GM12878 (cell line): ENCODE data around the gene EPB41L2. TPM values are rescaled to one million over a fixed set of nuclear protein-coding genes. Genes with fewer than 3 reads are reported as not detected.

Source experiments
- ATAC-seq: fragments of 200-7000 bp; cut with Tn5 transposase; 3 replicates; pipeline ENCODE4 v1.9.1; 2020; ENCODE audit warnings: mild to moderate bottlenecking, moderate library complexity
- BruUV-seq: library from RNA; stranded (reverse); fragments of 400-500 nt; replicated peaks from 2 replicates; lab custom pipeline; 2021; lab: Mats Ljungman, UMichigan
- CTCF ChIA-PET: fragments of 300-600 bp; sonication (Branson Sonifier 250); formaldehyde crosslinking; extraction: SDS; loops from one replicate; lab custom pipeline; 2021; ENCODE audit warnings: inconsistent platforms; lab: Yijun Ruan, JAX
- POLR2A ChIA-PET: fragments of 350-600 bp; formaldehyde crosslinking; extraction: SDS; loops from one replicate; lab custom pipeline; 2021; ENCODE audit warnings: inconsistent platforms; lab: Charles Lee
- RAD21 ChIA-PET: fragments of 300-600 bp; sonication (Branson Sonifier 250); formaldehyde crosslinking; loops from one replicate; lab custom pipeline; 2023; ENCODE audit warnings: antibody characterized with exemption; ENCODE audit not compliant: unreplicated experiment; lab: Charles Lee
- SMC1A ChIA-PET: fragments of 300-600 bp; sonication (Branson Sonifier 250); formaldehyde crosslinking; loops from one replicate; lab custom pipeline; 2023; ENCODE audit not compliant: unreplicated experiment, uncharacterized antibody; lab: Charles Lee
- DNase-seq: peaks from one replicate; pipeline ENCODE4 v3.0.0-alpha.2; 2011; ENCODE audit warnings: low read depth, low spot score
- FAIRE-seq: peaks from 3 replicates; lab custom pipeline; 2011; peaks lifted over from hg19 to GRCh38; lab: Jason Lieb, UNC
- H2AFZ ChIP-seq: 2 replicates; pipeline ENCODE4 v1.6.0; 2011; ENCODE audit warnings: low read depth, low read length, control low read depth; ENCODE audit not compliant: control insufficient read depth
- H3K27ac ChIP-seq: 2 replicates; pipeline ENCODE4 v1.5.1; 2011; ENCODE audit warnings: control low read depth; ENCODE audit not compliant: control insufficient read depth, insufficient read depth
- H3K27me3 ChIP-seq, 2 experiments: replicated peaks in 1 of 2; 2 replicates each; pipeline versions ENCODE4 v1.6.0 to v1.6.1; 2011; ENCODE audit warnings: low read length in 1 of 2; ENCODE audit not compliant: control insufficient read depth in 2 of 2, insufficient read depth in 2 of 2
- H3K36me3 ChIP-seq, 2 experiments: 2 replicates each; pipeline ENCODE4 v1.5.1; 2011; ENCODE audit warnings: low read length in 1 of 2; ENCODE audit not compliant: control insufficient read depth in 2 of 2, insufficient read depth in 2 of 2
- H3K4me1 ChIP-seq: 2 replicates; pipeline ENCODE4 v1.6.1; 2011; ENCODE audit warnings: mild to moderate bottlenecking, low read length, moderate library complexity, mixed read lengths; ENCODE audit not compliant: control insufficient read depth, insufficient read depth
- H3K4me2 ChIP-seq: 2 replicates; pipeline ENCODE4 v1.6.0; 2011; ENCODE audit warnings: control low read depth; ENCODE audit not compliant: control insufficient read depth, insufficient read depth
- H3K4me3 ChIP-seq: fragments of 200-600 bp; sonication (generic); 2 replicates; pipeline ENCODE4 v1.5.1; 2016
- H3K79me2 ChIP-seq: 2 replicates; pipeline ENCODE4 v1.6.0; 2011; ENCODE audit warnings: low read length; ENCODE audit not compliant: control insufficient read depth, insufficient read depth
- H3K9ac ChIP-seq: 2 replicates; pipeline ENCODE4 v1.8.0; 2011; ENCODE audit warnings: low read length, control low read depth, mixed read lengths; ENCODE audit not compliant: control insufficient read depth, insufficient read depth
- H3K9me3 ChIP-seq: replicated peaks from 3 replicates; pipeline ENCODE4 v1.5.1; 2011; ENCODE audit warnings: mild to moderate bottlenecking, low read length; ENCODE audit not compliant: control insufficient read depth, insufficient read depth
- H4K20me1 ChIP-seq: 2 replicates; pipeline ENCODE4 v1.6.0; 2011; ENCODE audit not compliant: control insufficient read depth, insufficient read depth
- CBFB ChIP-seq: IDR thresholded peaks from 2 replicates; pipeline ENCODE4 v1.6.1; 2016; ENCODE audit warnings: antibody characterized with exemption, low read depth
- CREM ChIP-seq: IDR thresholded peaks from 2 replicates; pipeline ENCODE4 v1.6.1; 2014; ENCODE audit warnings: antibody characterized with exemption, low read depth
- HCFC1 ChIP-seq: fragments of 150-350 bp; IDR thresholded peaks from 2 replicates; pipeline ENCODE4 v1.6.1; 2014; ENCODE audit warnings: low read length
- JUNB ChIP-seq: IDR thresholded peaks from 2 replicates; pipeline ENCODE4 v1.6.1; 2016; ENCODE audit warnings: antibody characterized with exemption, mild to moderate bottlenecking
- MEF2B ChIP-seq: fragments of 450-650 bp; IDR thresholded peaks from 2 replicates; pipeline ENCODE4 v1.6.1; 2018; ENCODE audit warnings: mild to moderate bottlenecking, moderate library complexity; ENCODE audit not compliant: partially characterized antibody, poor library complexity, severe bottlenecking
- NR2C2 ChIP-seq: IDR thresholded peaks from 2 replicates; pipeline ENCODE4 v1.6.1; 2011; ENCODE audit warnings: borderline replicate concordance, low read depth; ENCODE audit not compliant: control insufficient read depth, insufficient read length
- PRDM15 ChIP-seq: fragments of 450-650 bp; formaldehyde crosslinking; IDR thresholded peaks from 2 replicates; pipeline ENCODE4 v1.4.0; 2020; ENCODE audit warnings: mild to moderate bottlenecking, moderate library complexity
- SIN3A ChIP-seq: IDR thresholded peaks from 2 replicates; pipeline ENCODE4 v1.6.1; 2012; ENCODE audit warnings: low read depth, low read length, improper control_type of control experiment
- SIX5 ChIP-seq: IDR thresholded peaks from 2 replicates; pipeline ENCODE4 v1.6.1; 2011; ENCODE audit warnings: mild to moderate bottlenecking, low read depth, low read length, moderate library complexity; ENCODE audit not compliant: severe bottlenecking
- SREBF1 ChIP-seq: IDR thresholded peaks from 2 replicates; pipeline ENCODE4 v1.6.1; 2012; ENCODE audit warnings: mild to moderate bottlenecking, low read length
- SREBF2 ChIP-seq: IDR thresholded peaks from 2 replicates; pipeline ENCODE4 v1.6.1; 2012; ENCODE audit warnings: mild to moderate bottlenecking, low read length
- TBL1XR1 ChIP-seq: IDR thresholded peaks from 2 replicates; pipeline ENCODE4 v1.6.1; 2012; ENCODE audit warnings: low read depth, low read length, improper control_type of control experiment
- USF1 ChIP-seq: IDR thresholded peaks from 2 replicates; pipeline ENCODE4 v1.6.1; 2011; ENCODE audit warnings: borderline replicate concordance, low read depth, mild to moderate bottlenecking, moderate library complexity, mixed read lengths, low read length; ENCODE audit not compliant: insufficient read depth; ENCODE audit errors: extremely low read length
- ZNF622 ChIP-seq: fragments of 450-650 bp; IDR thresholded peaks from 2 replicates; pipeline ENCODE4 v1.6.1; 2017; ENCODE audit warnings: mild to moderate bottlenecking, inconsistent platforms
- WGBS: methylation state at CpG from one replicate; pipeline ENCODE4 v1.1.6; 2016; ENCODE audit warnings: low lambda C conversion rate; ENCODE audit not compliant: insufficient replicate concordance, insufficient coverage; ENCODE audit errors: missing lambda C conversion rate; 5-methylcytosine and 5-hydroxymethylcytosine counted together
- in situ Hi-C: fragments of 300-500 bp; cut with MboI; formaldehyde crosslinking; loops from 9 replicates; pipeline ENCODE4 v1.14.3; 2018; ENCODE audit warnings: mixed read lengths
- intact Hi-C: fragments of 100-400 bp; cut with micrococcal nuclease; formaldehyde crosslinking; loops from one replicate; pipeline ENCODE4 v1.14.2; 2022; ENCODE audit not compliant: unreplicated experiment
- polyA plus RNA-seq, 11 experiments: library from polyadenylated mRNA; depleted of rRNA in 4 of 11; unstranded in 6 of 11; stranded (reverse) in 5 of 11; fragments of >200 nt; fragmentation: Nextera tagmentation in 4 of 11; fragmentation: Illumina TruSeq in 1 of 11; extraction: Ambion mirVana in 4 of 11; extraction: Trizol in 1 of 11; gene quantifications; 1 replicate in 1 of 11; 2 replicates in 10 of 11; pipeline versions ENCODE4 v1.2.1 to v1.2.3, GENCODE V29; 2011 to 2016; ENCODE audit warnings: inconsistent platforms in 2 of 11, missing spikeins in 2 of 11, low read depth in 1 of 11
- total RNA-seq, 4 experiments: library from RNA; depleted of rRNA in 3 of 4; stranded (reverse); fragments of >200 nt in 3 of 4; fragmentation: Illumina TruSeq in 1 of 4; extraction: Trizol in 1 of 4; gene quantifications; 2 replicates each; pipeline versions ENCODE4 v1.2.1 to v1.2.3, GENCODE V29; 2013 to 2021
- TF ChIP-seq, protein P1 (sequence below): IDR thresholded peaks from 2 replicates; pipeline ENCODE4 v1.6.1; 2011; ENCODE audit warnings: borderline replicate concordance, low read depth, mild to moderate bottlenecking, moderate library complexity, low read length; ENCODE audit not compliant: insufficient read depth, poor library complexity, severe bottlenecking
- TF ChIP-seq, protein P2 (sequence below): IDR thresholded peaks from 2 replicates; pipeline ENCODE4 v1.6.1; 2011; ENCODE audit warnings: low read depth, low read length, improper control_type of control experiment, borderline replicate concordance

Gene EPB41L2
- total and polyA plus RNA-seq, 10 of the 15 experiments (the other 5 are each of a cell fraction or from before 2014, with no cell fraction given) = 7.4 to 41.6 (median 19.0) TPM

GRCh38 chr6:130971504-130971903 is 91.5 kb downstream of the EPB41L2 start (continued):
- TF ChIP-seq, protein P1, sequence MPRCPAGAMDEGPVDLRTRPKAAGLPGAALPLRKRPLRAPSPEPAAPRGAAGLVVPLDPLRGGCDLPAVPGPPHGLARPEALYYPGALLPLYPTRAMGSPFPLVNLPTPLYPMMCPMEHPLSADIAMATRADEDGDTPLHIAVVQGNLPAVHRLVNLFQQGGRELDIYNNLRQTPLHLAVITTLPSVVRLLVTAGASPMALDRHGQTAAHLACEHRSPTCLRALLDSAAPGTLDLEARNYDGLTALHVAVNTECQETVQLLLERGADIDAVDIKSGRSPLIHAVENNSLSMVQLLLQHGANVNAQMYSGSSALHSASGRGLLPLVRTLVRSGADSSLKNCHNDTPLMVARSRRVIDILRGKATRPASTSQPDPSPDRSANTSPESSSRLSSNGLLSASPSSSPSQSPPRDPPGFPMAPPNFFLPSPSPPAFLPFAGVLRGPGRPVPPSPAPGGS = no peak
- TF ChIP-seq HCFC1 = no peak
- TF ChIP-seq, all 136 proteins: peak for 0

GRCh38 chr6:130970839-130971410 is 92.1 kb downstream of the EPB41L2 start:
- no peaks in the 10 kb centered on the region for H4K20me1 ChIP-seq
- H3K27me3 ChIP-seq = no peaks in the 10 kb centered on the region
- no peaks in the 10 kb centered on the region for H3K9me3 ChIP-seq
- no peaks in the 10 kb centered on the region for H3K36me3 ChIP-seq
- POLR2A ChIA-PET = no interaction called here
- WGBS = 97% methylated on average over 9 of the region's 9 CpGs
- H3K9ac ChIP-seq = no peak overlapping the region
- no peaks in the 10 kb centered on the region for H3K4me1 ChIP-seq
- FAIRE-seq (no peak), ATAC-seq (no peak), DNase-seq (no peak)
- H3K4me2 ChIP-seq = no peak overlapping the region
- in situ Hi-C loops (no loop called here), intact Hi-C loops (no loop called here)
- H3K27ac ChIP-seq = no peak overlapping the region
- peaks cover 2% of the 10 kb centered on the region for H3K79me2 ChIP-seq
- RAD21 ChIA-PET = no interaction called here
- SMC1A ChIA-PET = interaction anchor here (1.2 kb wide), 1 partner anchor 10 kb away, joined by 3 read pairs; no protein-coding TSS in a partner anchor
- H3K4me3 ChIP-seq = no peak overlapping the region
- H2AFZ ChIP-seq = no peak overlapping the region
- no peak for TF ChIP-seq MEF2B
- TF ChIP-seq SIX5 = no peak
- no peak for TF ChIP-seq NR2C2
- TF ChIP-seq SIN3A = no peak
- no peak for TF ChIP-seq TBL1XR1
- no peak for TF ChIP-seq ZNF622
- TF ChIP-seq, protein P2, sequence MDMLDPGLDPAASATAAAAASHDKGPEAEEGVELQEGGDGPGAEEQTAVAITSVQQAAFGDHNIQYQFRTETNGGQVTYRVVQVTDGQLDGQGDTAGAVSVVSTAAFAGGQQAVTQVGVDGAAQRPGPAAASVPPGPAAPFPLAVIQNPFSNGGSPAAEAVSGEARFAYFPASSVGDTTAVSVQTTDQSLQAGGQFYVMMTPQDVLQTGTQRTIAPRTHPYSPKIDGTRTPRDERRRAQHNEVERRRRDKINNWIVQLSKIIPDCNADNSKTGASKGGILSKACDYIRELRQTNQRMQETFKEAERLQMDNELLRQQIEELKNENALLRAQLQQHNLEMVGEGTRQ = no peak
- no peak for TF ChIP-seq CBFB
- TF ChIP-seq CREM = no peak
- no peak for TF ChIP-seq JUNB
- TF ChIP-seq USF1 = no peak
- TF ChIP-seq SREBF2 = no peak
- no peak for TF ChIP-seq PRDM15
- no peak for TF ChIP-seq SREBF1
- no TSS peak for BruUV-seq
- CTCF ChIA-PET = no interaction called here
